Measurements from ENCODE around the gene FAM131C.

GRCh38 chr1:16042096-16042495 is 31.4 kb downstream of the FAM131C start:
- TF ChIP-seq, protein P1, sequence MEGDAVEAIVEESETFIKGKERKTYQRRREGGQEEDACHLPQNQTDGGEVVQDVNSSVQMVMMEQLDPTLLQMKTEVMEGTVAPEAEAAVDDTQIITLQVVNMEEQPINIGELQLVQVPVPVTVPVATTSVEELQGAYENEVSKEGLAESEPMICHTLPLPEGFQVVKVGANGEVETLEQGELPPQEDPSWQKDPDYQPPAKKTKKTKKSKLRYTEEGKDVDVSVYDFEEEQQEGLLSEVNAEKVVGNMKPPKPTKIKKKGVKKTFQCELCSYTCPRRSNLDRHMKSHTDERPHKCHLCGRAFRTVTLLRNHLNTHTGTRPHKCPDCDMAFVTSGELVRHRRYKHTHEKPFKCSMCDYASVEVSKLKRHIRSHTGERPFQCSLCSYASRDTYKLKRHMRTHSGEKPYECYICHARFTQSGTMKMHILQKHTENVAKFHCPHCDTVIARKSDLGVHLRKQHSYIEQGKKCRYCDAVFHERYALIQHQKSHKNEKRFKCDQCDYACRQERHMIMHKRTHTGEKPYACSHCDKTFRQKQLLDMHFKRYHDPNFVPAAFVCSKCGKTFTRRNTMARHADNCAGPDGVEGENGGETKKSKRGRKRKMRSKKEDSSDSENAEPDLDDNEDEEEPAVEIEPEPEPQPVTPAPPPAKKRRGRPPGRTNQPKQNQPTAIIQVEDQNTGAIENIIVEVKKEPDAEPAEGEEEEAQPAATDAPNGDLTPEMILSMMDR (IDR thresholded peaks at IDR 0.05; ENCODE audit: low read depth, low read length): no peak
- TF ChIP-seq MAX (IDR thresholded peaks at IDR 0.05; ENCODE audit: low read depth, low read length) (no peak), POLR2A (IDR thresholded peaks at IDR 0.05; ENCODE audit: extremely low read depth, insufficient read length) (no peak), MYC (IDR thresholded peaks at IDR 0.05; ENCODE audit: low read depth, low read length) (no peak)

Measured in NB4 (cell line).